ENCODE data around the gene SPAG16.
"Not testable (repeated sequence)": the region's sequence is repeated elsewhere in the genome, so short reads cannot be mapped to it uniquely, and the experiment has no call there.

SPAG16 gene

GRCh38 chr2:214004463-214004862 lies 720.2 kb downstream of the SPAG16 start:
- DNase-seq (ENCODE audit: low read depth), result no peak

DNA sequence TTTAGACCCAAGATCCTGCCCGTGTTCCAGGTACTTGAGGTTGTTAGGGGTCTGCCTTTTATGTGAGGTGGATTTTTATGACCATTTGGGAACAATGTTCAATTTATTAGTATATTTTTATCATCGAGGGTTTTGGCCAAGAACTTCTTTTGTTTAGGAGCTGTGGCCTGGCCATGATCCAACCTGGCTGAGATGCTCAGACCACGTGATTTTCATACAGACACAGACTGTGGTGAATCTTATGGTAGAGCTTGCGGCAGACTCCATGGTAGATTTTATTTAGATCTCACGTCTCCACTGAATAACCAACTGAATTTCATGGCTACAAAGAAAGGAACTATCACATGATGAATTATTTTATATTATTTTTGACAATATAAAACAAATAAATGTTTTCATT lies 721.1 kb downstream of the SPAG16 start:
- no peak for DNase-seq (ENCODE audit: low read depth)

DNA sequence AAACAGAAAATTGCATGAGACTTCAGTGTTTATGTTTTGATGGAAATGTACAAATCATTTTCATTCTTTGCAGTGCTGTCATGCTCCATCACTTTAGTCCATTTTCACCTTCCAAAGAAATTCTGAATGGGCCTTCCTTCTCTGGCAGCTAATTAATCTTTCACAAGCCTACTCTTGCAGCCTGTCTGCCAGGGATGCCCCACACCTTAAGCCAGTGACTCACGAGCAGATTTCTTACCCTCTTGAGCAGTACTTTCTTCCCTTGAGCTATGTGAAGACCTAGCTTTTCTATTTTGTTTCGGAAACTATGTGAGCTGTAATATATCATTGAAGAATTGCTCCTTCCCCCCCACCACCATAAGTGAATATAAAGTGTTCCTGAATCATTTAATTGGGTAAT lies 722.3 kb downstream of the SPAG16 start:
- DNase-seq (ENCODE audit: low read depth), result no peak

DNA sequence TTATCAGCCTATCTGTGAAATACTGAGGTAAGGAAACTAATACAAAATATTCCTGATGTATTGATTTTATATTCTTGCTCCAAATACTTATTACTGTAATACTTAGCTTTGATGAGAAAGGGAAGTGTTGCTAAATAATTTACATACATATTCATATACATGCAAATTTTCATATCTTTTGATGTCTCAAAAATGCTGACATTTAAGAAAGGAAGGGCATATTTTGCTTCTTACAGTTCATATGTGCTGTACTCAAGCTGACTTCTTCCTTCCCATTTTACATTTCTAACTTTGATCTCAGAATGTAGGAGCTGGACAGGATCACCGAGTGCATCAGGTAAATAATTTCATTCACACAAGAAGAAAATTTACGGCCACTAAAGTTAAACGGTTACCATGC lies 727.4 kb downstream of the SPAG16 start:
- no peak for DNase-seq (ENCODE audit: low read depth)

DNA sequence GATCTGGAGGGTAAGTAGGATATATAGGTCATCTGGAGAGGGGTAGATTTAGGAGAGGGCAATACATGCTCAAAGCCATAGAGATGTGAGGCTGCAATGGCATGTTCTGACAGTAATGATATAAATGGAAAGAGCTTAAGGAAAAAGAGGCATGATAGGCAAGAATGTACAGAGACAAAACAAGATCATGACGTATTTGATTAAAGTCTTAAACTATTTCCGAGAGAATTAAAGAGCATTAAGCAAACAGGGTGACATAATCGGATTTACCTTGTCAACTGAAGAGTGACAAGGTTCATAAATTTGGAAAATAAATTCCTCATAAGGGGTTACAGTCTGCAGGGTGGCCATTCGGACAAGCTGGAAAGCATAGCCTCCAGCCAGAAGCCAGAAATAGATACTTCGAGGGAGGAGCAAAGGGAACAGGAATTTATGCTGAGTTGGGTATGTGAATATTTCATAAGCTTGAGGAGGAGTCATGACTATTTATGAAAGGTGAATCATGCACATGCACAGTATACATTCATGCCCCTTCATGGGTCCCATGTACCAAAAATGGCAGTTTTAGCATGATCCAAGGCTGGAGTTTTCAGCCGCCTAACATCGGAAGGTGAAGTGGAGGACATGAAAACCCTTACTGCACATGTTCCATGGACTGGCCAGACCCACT lies 730.4 kb downstream of the SPAG16 start:
- DNase-seq (ENCODE audit: low read depth), result no peak

DNA sequence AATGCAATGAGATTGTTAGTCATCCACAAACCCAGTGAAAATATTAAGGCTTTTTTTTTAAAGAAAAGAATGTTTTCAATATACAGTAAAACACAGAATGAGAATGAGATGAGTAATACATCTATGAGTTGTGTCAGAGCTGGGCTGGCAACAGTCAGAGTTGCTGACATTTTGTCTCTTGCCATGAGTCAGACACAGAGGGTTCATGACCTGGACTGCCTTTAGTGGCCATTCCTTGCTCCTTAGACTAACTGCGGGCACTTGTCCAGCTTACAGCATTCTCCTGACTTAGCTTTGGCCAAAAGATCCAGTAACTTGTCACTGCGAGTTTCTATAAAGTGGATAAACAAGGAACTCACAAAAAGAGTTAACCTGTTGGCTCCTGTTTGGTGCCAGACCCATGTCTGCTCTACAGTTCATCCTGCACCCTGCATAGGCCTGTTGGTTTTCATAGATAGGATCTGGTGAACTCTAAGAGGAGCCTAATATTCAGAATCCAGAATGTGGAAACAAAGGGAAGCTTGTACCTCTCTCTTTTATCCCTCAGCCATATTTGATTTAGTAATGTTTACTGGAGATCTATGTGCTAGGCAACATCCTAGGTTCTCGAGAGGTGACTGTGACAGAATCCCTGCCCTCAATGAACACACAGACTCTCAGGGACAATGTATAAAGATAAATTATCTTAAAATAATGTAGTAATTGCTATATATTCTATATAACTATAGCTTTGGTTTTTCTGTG lies 735.1 kb downstream of the SPAG16 start:
- DNase-seq (ENCODE audit: low read depth), result peak; percentile 91

- no peak for DNase-seq (ENCODE audit: low read depth)
Measured at GRCh38 chr2:214019973-214020345, 735.7 kb downstream of the SPAG16 start.

- DNase-seq (ENCODE audit: low read depth), result no peak
Measured at GRCh38 chr2:214029190-214029589, 744.9 kb downstream of the SPAG16 start.

DNA sequence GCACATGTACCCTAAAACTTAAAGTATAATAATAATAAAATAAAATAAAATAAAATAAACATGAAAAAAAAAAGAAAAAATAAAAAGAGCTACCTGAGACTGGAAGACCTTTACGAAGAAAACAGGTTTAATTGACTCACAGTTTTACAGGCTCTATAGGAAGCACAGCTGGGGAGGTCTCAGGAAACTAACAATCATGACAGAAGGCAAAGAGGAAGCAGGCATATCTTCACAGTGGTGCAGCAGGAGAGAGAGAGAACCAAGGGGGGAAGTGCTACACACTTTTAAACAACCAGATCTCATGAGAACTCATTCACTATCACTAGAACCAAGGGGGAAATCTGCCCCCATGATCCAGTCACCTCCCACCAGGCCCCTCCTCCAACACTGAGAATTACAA lies 747.3 kb downstream of the SPAG16 start:
- no peak for DNase-seq (ENCODE audit: low read depth)

GRCh38 chr2:214034417-214034816 lies 750.2 kb downstream of the SPAG16 start:
- DNase-seq (ENCODE audit: low read depth), result no peak

DNA sequence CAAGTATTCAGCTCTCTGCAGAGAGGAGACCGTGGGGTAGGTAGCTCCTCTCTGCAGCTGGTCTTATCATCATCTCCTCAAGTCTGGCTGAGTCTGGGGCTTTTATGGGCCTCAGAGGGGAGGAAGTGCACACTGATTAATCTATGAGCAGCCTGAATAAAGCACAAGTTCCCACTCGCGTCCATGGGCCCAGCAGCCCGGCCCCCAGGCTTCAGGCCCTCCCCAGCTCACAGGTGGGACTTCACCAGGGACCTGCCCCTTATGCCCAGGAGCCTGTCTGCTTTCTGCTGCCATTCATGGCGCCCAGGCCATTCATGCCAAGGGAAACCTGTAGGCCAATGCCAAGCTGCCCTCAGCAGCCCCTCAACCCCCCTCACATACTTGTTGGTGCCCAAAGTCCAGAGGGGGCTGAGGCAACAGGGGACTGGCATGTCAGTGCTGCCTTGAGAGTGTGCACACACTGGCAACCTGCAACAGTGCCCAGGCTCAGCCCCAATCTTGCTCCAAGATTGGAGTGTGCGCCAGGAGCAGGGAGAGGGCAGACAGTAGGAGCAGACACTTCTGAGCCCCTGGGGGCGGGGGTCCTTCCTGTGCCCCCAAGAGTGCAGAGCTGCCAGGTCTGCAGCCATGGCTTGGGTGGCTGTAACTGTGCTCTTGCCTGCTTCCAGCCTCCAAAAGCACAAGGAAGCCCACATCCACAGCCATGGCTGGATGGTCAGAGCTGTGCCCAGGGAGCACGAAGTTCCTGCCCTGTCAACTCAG lies 751.0 kb downstream of the SPAG16 start:
- no peak for DNase-seq (ENCODE audit: low read depth)

DNA sequence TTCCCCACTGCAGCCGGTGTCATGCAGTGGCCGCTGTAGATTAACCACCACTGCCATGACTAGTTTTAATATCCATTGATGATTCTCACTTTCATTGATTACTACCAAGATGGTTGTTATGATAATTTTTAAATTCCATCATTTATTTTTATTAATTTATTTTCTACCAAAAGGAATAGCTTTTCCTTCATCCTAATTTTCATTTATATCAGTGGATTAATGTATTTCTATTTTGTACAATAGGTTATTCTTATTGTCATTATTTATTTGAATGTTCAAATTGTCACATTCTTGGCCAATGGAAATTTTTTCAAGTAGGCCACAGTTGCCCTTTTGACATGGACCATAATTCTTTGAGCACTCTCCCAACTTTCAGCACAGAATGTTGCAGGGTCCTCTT lies 751.7 kb downstream of the SPAG16 start:
- no peak for DNase-seq (ENCODE audit: low read depth)

GRCh38 chr2:214038186-214038585 lies 753.9 kb downstream of the SPAG16 start:
- DNase-seq (ENCODE audit: low read depth), result no peak

- DNase-seq (ENCODE audit: low read depth), result no peak
Measured at GRCh38 chr2:214050731-214051130, 766.5 kb downstream of the SPAG16 start.

DNA sequence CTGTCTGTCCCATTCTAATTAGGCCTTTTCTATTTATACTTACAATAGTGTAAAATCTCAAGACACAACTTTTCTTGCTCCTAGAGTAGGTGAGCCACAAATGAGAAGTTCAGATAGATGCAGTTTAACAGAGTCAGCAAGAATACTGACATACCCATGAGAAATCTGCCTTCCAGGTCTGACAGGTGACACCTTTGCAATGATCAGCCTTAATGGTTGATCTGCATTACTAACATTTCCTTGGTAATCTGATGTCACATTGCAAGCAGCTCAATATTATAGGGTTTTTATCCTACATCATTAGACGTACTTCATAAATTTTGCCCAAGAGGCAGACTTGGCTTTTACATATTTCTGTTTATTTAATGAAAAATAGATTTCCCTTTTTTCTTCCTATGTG lies 767.3 kb downstream of the SPAG16 start:
- DNase-seq (ENCODE audit: low read depth), result no peak

- no peak for DNase-seq (ENCODE audit: low read depth)
Measured at GRCh38 chr2:214052235-214052634, 768.0 kb downstream of the SPAG16 start.

- no peak for DNase-seq (ENCODE audit: low read depth)
Measured at GRCh38 chr2:214057986-214058385, 773.7 kb downstream of the SPAG16 start.

DNA sequence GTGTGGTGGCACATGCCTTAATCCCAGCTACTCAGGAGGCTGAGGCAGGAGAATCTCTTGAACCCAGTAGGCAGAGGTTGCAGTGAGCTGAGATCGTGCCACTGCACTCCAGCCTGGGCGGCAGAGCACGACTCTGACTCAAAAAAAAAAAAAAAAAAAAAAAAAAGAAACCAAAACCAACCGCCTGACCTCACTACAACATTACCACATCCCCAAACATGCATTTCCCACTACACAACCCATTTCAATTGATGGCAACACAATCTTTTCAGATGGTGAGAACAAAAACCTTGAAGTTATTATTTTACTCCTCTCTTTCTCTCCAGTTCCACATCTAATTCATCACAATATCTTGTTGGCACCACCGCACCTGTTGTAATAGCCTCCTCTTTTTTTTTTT lies 778.0 kb downstream of the SPAG16 start:
- not testable (repeated sequence) for DNase-seq (ENCODE audit: low read depth)

DNA sequence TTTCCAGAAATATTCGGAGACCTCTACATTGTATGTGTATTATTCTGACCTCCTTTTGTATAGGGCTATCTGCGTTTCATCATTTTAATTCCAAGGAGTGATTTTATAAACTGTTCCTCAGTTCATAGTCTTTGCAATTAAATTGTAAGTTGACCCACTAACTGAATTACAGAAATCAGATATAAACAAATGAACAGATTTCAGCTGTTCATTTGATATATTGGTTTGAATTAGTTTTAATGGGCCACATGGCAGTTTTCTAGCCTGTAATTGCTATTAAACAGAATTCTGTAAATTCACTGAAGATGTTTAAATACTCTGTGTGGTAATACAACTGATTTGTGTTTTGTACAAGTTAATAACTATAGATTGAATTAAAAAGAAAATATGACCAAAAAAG lies 780.2 kb downstream of the SPAG16 start:
- DNase-seq (ENCODE audit: low read depth), result no peak

DNA sequence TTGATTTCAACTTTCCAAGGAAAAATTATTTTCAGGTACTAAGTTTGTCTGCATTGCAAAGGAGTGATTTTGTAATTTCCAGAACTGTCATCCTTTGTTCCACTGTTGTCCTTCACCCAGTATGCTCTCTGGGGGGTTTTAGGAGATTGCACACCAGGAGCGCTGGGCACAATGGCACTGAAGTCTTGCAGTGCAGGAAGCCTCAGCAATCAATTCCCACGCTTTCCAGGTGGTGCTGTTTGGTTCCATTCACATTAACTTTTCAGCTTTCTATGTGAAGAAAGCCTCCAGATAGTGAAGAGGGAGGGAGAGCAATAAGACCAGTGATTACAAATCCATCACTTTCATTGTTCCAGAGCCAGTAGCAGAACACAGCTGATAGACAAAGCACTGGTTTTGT lies 782.6 kb downstream of the SPAG16 start:
- DNase-seq (ENCODE audit: low read depth), result no peak

- peak; percentile 84 for DNase-seq (ENCODE audit: low read depth)
Measured at GRCh38 chr2:214069254-214069653, 785.0 kb downstream of the SPAG16 start.

DNA sequence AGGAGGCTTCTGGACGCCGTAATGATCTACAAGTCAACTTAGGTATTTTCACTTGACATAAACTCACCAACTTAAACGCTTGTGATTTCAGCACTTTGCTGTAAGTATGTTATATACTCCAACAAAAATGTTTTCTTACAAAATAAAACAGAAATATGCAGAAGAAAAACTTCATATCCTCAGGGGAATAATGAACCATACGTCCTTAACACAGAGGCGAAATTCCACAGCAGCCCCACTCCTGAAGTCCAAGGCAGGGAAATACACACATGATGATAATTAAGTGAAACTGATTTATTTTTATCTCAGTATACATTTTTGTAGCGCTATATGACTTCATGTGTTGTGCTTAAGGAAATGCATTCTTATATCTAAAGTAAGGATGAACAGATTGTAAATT lies 791.2 kb downstream of the SPAG16 start:
- no peak for DNase-seq (ENCODE audit: low read depth)

- DNase-seq (ENCODE audit: low read depth), result no peak
Measured at GRCh38 chr2:214076527-214076926, 792.3 kb downstream of the SPAG16 start.
